CD4-positive, alpha-beta T cell treated with Interleukin-4 for 4 hours (primary cell): ENCODE measurements around the gene NRTN.
"Not testable (repeated sequence)": the region's sequence is repeated elsewhere in the genome, so short reads cannot be mapped to it uniquely, and the experiment has no call there.

Experiments used
- DNase-seq: peaks from one replicate; pipeline ENCODE4 v3.0.0-alpha.2; 2020

The NRTN gene

GRCh38 chr19:5804516-5805461 is at the start of gene NRTN:
Gene NRTN, plus strand, starts transcription at chr19:5805067. Its CDS starts 19,099 bp downstream, at chr19:5824166.
- no peak for DNase-seq

DNA sequence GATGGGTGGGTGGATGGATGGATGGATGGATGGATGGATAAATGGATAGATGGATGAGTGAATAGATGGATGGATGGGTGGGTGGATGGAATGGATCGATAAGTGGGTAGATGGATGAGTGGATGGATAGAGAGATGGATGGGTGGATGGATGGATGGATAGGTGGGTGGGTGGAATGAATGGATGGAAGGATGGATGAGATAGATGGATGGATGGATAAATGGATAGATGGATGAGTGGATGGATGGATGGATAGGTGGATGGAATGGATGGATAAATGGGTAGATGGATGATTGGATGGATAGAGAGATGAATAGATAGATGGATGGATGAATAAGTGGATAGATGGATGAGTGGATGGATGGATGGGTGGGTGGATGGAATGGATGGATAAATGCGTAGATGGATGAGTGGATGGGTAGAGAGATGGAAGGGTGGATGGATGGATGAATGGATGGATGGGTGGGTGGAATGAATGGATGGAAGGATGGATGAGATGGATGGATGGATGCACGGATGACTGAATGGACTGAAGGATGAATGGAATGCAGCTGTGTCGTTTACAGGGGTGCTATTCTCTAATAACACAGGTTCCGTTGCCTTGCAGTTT is 42.2 kb upstream of the NRTN start:
- DNase-seq: no peak

- DNase-seq: no peak
Measured at GRCh38 chr19:5765220-5765619, 39.6 kb upstream of the NRTN start.

GRCh38 chr19:5767949-5768348 is 36.9 kb upstream of the NRTN start:
- no peak for DNase-seq

DNA sequence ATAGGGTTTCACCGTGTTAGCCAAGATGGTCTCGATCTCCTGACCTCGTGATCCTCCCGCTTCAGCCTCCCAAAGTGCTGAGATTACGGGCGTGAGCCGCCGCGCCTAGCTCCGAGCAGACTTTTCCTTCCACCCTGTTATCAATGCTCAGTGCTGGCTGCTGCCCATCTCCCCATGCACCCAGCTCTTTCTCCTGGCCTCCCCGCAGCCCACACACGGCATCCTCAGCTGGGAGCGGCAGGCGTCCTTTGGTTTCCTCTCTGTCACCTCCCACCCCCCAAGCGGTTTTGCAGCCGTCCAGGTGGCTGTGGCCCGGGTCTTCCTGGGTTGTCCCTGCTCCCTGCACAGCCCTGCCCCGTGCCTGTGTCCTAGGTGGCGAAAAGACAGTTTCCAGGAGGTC is 32.5 kb upstream of the NRTN start:
- DNase-seq: no peak

DNA sequence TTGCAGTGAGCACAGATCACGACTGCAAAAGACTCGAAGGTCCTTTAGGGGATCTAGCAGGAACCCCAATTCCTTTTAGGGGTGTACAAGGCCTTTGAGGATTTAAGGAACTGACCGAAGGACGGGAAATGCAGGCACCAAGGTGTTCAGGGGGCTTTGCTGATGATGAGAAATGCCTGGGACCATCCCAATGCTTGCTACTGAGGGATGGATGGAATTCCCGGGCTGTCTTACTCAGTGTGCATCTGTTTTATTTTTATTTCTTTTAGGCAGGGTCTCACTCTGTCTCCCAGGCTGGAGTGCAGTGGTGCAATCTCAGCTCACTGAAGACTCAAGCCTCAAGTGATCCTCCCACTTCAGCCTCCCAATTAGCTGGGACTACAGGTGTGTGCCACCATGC is 31.6 kb upstream of the NRTN start:
- no peak for DNase-seq

GRCh38 chr19:5774921-5775320 is 29.9 kb upstream of the NRTN start:
- no peak for DNase-seq

- DNase-seq: no peak
Measured at GRCh38 chr19:5775668-5776309, 29.1 kb upstream of the NRTN start.

GRCh38 chr19:5778402-5778801 is 26.5 kb upstream of the NRTN start:
- DNase-seq: no peak

DNA sequence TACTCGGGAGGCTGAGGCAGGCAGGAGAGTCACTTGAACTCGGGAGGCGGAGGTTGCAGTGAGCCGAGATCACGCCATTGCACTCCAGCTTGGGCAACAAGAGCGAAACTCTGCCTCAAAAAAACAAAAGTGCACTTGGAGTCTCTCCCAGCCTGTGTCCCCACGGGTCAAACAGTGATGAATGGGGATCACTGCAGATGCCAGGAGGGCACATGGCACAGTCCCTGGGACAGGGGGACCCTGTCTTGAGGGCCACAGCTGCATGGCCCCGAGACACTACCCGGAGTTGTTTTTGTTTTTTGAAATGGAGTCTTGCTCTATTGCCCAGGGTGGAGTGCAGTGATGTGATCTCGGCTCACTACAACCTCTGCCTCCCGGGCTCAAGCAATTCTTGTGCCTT is 24.0 kb upstream of the NRTN start:
- not testable (repeated sequence) for DNase-seq

- DNase-seq: no peak
Measured at GRCh38 chr19:5782322-5782721, 22.5 kb upstream of the NRTN start.

DNA sequence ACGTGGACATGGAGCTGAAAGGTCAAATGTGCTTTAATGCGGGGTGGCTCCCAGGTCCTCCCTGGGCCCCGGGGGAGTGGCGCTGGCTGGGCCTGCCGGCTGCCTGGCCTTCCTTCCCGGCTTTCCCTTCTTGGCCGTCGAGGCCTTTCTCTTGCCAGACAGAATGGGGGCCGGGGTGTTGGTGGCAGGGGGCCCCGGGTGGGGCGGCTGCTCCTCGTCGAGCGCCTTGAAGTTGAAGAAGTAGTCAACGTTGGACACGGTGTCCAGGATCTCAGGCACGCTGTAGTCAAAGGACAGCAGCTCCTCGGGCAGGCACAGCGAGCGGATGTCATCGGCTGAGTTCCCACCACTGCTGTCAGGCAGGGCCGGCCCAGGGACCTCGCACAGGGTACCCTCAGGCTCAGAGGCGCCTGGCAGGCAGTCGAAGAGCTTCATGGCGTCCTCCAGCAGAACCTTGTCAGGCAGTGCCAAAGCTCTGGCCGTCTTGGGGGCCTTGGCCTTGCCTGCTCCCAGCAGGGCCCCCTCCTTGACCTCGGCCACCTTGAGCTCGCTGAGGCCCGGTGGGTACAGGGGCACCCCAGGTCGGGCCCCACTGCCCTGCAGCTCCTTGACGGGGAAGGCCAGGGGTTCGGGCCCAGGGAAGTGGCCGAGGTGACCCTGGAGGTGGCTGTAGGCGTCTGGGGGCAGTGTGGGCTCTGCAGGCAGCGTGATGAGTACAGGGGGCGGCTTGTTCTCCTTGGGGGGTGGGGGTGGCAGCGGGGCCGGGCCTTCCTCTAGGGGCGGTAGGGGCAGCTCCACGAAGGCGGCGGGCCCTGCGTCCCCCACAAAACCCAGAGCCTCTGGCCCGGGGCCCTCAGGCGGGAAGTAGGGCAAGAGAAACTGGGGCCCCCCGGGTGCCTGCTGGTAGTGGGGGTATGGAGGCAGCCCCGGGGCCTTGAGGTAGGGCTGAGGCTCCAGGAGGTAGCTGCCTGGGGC is 21.6 kb upstream of the NRTN start:
- DNase-seq: no peak

GRCh38 chr19:5784581-5785147 is 20.2 kb upstream of the NRTN start, which contains the start of gene PRR22:
Gene PRR22, minus strand, starts transcription at chr19:5784746. Its CDS starts 86 bp downstream, at chr19:5784660.
- DNase-seq: no peak

DNA sequence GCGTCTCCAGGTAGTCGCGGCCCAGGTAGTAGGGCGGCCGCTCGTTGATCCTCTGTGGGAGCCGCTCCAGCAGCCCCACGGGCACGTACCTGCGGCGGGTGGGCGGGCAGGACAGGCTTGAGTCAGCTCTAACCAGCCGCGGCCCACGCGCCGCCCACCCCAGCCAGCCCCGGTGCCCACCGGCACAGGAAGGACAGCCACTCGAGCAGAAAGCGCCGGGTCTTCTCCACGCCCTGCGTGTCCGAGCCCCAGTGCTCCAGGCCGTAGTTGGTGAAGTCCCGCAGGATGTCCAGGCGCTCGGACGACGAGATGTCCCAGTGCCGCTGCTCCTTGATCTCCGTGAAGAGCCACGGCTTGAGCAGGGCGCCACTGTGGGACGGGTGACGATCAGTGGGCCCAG is 19.4 kb upstream of the NRTN start:
- DNase-seq: no peak

GRCh38 chr19:5786593-5787408 is 18.1 kb upstream of the NRTN start:
- DNase-seq: no peak

DNA sequence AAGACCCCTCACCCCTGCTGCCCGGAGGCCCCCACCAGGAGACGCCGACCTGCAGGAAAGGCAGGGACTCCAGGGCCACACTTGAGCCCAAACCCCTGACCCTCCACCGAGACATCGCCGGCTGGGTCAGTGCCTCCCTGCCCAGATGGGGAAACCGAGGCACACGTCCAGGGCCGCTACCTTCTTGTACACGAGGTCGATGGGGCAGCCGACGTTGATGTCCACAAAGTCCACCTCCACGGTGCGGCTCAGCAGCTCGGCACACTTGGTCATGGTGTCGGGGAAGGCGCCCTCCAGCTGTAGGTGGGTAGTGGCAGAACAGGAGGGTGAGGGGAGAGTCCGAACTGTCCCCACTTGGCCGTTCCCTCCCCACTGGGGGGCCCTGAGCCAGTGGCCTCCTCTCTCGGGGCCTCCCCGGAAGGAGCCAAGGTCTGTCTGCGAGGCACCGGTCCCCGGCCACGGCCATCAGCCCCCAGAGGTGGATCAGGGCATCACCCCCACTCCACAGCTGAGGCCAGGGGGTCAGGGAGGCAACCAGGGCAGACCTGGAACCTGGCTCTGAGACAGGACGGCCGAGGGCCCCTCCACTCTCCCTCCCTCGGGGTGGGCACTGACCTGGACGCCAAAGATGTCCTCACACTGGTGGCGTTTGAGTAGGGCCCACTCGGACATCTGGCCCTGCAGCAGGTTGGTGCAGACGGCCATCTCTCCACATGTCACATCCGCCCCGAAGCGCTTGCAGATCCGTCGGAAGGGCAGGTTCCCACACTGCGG is 17.3 kb upstream of the NRTN start:
- no peak for DNase-seq

DNA sequence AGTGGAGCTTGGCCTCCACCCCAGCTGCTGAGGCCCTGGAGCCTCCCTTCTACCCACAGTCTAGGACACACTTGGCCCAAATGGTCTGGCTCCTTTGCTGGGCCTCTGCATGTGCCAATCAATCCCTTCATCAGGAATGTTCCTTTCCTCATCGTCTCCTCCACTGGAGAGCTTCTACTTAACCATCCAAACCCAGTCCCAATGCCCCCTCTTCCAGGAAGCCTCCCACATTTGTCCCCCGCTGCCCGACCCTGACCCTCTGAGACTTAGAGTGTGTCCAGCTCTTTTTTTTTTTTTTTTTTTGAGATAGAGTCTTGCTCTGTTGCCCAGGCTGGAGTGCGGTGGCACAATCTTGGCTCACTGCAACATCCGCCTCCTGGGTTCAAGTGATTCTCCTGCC is 16.4 kb upstream of the NRTN start:
- no peak for DNase-seq

DNA sequence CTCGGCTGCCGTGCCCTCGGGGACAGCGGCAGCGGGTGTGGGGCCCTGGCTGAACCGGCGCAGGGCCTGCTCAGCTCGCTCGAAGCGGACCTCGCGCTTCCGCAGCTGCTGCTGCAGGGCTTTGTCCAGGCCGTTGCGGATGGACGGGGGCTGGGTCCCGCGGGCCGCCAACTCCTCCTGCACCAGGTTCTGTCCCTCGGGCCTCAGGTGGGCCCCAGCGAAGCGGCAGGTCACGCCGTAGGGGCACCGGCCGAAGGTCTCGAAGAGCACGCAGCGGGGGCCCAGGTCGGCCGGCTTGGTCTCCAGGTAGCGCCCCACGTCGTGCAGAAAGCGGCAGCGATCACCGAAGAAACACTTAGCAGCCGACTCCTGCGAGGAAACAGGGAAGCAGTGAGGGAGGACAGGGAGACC is 15.5 kb upstream of the NRTN start:
- no peak for DNase-seq

GRCh38 chr19:5789886-5790558 is 14.8 kb upstream of the NRTN start:
- DNase-seq: no peak
